GM18951 (cell line): ENCODE results near the gene GGTLC1.
"Not testable (repeated sequence)": the region's sequence is repeated elsewhere in the genome, so short reads cannot be mapped to it uniquely, and the experiment has no call there.

ENCODE experiments used
- POLR2A ChIP-seq: IDR thresholded peaks from 4 replicates; pipeline ENCODE4 v1.6.1; 2011; ENCODE audit warnings: mild to moderate bottlenecking; ENCODE audit not compliant: insufficient read length, insufficient read depth; ENCODE audit errors: extremely low read depth
- in situ Hi-C: fragments of 300-500 bp; cut with MboI; formaldehyde crosslinking; loops from one replicate; pipeline ENCODE4 v1.12.0; 2022; ENCODE audit warnings: low sequenced_read_pairs, mixed read lengths, inconsistent platforms; ENCODE audit not compliant: unreplicated experiment

Gene GGTLC1

DNA sequence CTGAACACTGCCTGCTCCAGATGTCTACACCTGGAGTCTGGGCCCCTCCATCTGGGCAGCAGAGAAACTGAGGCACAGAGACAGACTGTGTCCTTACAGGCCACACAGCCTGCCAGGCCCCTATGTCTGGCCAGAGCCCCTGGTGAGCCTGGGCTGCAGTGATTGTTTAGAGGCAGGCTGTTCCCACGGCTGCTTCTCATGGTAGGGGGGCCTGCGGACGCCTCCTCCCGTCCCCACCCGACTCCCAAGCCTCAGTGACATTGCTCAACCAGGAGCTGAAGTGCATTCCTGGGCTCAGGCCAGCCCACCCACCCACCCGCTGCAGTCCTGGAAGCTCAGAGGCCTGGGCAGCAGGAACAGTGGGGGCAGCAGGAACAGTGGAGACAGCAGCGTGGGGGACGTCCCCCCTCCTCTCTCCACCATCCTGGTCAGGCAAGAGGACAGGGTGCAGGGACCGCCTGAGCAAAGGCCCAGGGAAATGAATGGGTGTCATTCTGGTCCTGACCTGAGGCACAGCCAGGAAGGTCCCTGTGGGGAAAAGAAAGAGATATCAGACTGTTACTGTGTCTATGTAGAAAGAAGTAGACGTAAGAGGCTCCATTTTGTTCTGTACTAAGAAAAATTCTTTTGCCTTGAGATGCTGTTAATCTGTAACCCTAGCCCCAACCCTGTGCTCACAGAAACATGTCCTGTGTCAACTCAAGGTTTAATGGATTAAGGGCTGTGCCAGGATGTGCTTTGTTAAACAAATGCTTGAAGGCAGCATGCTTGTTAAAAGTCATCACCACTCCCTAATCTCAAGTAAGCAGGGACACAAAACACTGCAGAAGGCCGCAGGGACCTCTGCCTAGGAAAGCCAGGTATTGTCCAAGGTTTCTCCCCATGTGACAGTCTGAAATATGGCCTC lies 6.2 kb downstream of the GGTLC1 start:
- in situ Hi-C loops, result not testable (repeated sequence)

DNA sequence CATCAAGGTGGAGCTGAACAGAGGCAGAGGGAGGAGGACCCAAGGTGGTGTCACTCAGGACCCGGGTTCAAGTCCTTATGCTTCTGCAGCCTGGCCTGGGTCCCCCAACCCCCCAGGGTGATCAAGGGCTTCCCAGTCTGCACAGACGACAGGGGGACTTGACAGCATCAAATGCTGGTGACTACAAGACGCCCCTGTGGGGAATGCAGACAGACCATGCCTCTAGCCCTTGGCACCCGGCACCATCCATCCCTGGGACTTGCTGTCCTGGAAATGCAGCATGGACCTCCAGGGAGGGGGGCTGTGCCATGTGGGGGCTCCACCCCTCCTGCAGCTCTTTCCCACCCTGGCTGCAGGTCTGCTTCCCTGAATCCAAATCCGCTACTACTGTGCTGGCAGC lies 7.1 kb downstream of the GGTLC1 start:
- in situ Hi-C loops, result not testable (repeated sequence)

DNA sequence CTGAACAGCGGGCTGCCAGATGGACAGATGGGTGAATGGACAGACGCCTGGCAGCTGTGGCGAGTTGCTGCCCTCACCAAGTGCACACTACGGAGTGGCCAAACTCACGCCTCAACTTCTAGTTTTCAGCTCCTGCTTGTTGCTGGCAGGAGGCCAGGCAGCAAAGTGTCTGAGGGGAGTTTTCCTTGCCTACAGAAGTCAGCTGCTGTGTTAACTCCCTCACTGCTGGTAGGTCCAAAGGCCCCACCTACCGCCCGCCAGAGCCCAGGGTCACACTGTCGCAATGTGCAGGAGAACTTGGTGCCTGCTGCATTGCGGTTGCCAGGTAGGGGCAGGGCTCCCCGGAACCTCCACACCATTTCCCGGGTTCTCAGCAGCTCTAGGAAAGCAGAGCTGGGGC lies 7.6 kb downstream of the GGTLC1 start:
- in situ Hi-C loops, result not testable (repeated sequence)

GRCh38 chr20:23979899-23980811 lies 8.4 kb downstream of the GGTLC1 start:
- in situ Hi-C loops, result not testable (repeated sequence)

GRCh38 chr20:23979380-23979779 lies 9.2 kb downstream of the GGTLC1 start:
- in situ Hi-C loops, result not testable (repeated sequence)

GRCh38 chr20:23978457-23978856 lies 10.1 kb downstream of the GGTLC1 start:
- in situ Hi-C loops, result not testable (repeated sequence)

DNA sequence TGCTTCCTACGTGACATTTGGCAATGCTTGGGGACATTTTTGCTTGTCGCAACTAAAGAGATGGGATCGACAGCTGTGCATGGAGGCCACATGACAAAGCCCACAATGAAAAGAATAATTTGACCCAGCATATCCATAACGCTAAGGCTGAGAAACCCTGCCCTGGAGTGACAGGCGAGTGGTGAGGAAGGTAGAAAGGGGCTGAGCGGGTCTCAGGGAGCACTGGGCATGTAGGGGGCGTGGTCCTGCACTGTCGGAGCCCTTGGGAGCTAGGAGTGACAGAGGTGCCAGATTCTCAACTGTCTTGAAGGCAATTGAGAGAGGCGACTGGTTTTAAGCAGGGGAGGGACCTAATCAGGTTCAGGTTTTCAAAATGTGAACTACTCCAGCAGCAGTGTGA lies 13.6 kb downstream of the GGTLC1 start:
- no peak for TF ChIP-seq POLR2A
- in situ Hi-C loops, result no loop called here

- in situ Hi-C loops, result no loop called here
- TF ChIP-seq POLR2A, result no peak
These were observed 17.3 kb downstream of the GGTLC1 start for GRCh38 chr20:23971310-23971709.

DNA sequence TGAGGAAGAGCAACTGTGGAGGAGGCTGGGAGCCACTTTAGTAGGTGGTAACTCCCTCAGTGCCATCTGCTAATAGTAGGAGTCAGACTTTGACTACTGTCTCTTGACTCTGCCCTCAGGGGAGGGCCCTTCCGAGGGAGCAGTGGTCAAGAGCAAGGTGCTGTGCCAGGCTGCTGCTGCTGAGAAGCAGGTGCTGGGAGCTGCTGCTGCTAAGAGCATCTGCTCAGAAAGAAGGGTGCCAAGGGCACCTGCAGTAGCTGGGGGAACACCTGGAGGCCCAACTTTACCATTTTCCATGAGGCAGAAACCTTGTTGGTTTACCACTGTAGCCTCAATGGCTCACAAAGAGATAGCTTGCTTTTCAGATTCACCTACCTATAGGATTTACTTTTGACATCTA lies 18.5 kb downstream of the GGTLC1 start:
- no peak for TF ChIP-seq POLR2A
- in situ Hi-C loops, result no loop called here

GRCh38 chr20:23967616-23967979 lies 21.0 kb downstream of the GGTLC1 start:
- in situ Hi-C loops, result no loop called here

DNA sequence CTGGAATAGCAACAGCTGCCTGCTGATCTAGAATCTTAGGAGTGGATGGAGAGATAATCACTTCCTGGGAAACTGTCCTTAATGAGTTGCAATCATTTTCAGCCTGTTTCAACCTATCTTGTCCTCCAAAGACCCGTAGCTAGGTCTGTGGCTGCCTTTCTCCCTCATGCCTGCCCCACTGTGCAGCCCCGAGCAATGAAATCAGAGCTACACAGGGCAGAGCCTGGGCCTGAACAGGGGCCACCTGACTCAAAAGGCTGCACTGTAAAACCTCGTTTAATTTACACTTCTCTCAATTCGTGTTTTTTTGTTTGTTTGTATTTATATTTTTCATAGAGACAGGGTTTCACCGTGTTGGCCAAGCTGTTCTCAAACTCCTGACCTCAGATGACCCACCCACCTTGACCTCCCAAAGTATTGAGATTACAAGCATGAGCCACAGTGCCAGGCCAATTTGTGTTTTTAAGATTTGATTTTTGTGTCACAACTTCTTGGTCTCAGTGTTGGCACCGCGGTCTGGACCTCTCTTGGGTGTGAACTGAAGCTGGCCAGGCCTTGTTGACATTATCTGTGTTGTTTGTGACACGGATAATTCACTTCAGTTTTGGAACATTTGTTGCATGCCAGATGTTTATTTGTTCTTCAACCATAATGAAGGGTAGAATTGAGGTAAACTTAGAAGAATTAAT lies 21.5 kb downstream of the GGTLC1 start:
- no peak for TF ChIP-seq POLR2A
- in situ Hi-C loops, result no loop called here

More at GRCh38 chr20:23967616-23967979, 21.0 kb downstream of the GGTLC1 start:
- no peak for TF ChIP-seq POLR2A

DNA sequence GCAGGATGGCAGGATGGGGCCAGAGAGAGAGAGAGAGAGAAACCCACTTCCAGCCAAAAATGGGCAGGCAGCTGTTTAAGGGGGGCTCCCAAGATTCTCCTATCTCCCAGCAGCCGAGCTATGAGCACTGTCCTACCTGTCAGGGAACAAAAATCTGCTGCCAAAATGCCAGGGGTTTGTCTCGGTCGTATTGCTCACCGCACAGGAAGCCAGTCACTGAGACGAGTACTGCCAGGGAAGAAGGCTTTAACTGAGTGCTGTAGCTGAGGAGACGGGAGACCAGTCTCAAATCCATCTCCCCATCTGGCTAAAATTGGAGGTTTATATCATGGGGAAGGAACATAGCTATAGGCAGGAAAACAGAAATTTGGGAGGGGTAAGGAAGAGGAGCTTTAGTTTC lies 22.3 kb downstream of the GGTLC1 start:
- in situ Hi-C loops, result no loop called here
- no peak for TF ChIP-seq POLR2A

DNA sequence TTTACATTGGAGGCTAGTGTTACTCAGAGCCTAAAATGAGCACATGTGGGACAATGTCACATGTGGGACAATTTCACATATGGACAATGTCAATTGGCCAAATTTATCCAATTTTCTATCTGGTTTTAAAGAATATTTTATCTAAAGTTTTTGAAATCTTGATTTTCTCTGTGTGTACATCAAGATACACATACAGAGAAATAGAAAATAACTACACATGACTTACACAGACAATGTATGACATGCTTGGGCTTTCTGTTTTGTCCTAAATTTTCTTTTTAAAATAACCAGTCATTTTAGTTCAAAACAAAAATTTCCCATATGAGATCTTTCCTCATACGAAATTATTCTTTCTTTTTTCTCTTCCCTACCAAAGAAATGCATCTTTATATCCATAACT lies 24.6 kb downstream of the GGTLC1 start:
- in situ Hi-C loops, result no loop called here
- TF ChIP-seq POLR2A, result no peak

- in situ Hi-C loops, result no loop called here
- TF ChIP-seq POLR2A, result no peak
These were observed 26.3 kb downstream of the GGTLC1 start for GRCh38 chr20:23962272-23962671.
